ENCODE measurements around the gene KIF1B.

DNA sequence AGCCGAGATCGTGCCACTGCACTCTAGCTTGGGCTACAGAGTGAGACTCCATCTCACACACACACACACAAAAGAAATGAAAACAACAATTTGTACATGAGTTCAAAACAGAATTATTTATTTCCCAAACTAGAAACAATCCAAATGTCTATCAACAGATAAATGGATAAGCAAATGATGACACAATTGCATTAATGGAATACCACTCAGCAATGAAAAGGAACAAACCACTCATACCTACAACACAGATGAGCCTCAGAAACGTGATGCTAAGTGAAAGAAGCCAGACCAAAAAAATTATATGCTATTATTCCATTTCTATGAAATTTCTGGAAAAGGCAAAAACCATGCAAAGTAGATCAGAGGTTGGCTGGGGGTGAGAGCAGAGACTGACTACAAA is 186.5 kb downstream of the KIF1B start:
- TF ChIP-seq, protein P1, sequence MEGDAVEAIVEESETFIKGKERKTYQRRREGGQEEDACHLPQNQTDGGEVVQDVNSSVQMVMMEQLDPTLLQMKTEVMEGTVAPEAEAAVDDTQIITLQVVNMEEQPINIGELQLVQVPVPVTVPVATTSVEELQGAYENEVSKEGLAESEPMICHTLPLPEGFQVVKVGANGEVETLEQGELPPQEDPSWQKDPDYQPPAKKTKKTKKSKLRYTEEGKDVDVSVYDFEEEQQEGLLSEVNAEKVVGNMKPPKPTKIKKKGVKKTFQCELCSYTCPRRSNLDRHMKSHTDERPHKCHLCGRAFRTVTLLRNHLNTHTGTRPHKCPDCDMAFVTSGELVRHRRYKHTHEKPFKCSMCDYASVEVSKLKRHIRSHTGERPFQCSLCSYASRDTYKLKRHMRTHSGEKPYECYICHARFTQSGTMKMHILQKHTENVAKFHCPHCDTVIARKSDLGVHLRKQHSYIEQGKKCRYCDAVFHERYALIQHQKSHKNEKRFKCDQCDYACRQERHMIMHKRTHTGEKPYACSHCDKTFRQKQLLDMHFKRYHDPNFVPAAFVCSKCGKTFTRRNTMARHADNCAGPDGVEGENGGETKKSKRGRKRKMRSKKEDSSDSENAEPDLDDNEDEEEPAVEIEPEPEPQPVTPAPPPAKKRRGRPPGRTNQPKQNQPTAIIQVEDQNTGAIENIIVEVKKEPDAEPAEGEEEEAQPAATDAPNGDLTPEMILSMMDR (conservative IDR thresholded peaks at IDR 0.05): no peak
- TF ChIP-seq EZH2 (IDR thresholded peaks at IDR 0.05; ENCODE audit: low read depth): no peak
